NCI-H2196 (cell line): ENCODE measurements around the gene TFR2.

Experiments
- DNase-seq: peaks from one replicate; lab custom pipeline; 2025; ENCODE audit not compliant: unreplicated experiment; lab: John Stamatoyannopoulos, UW

TFR2 gene

DNA sequence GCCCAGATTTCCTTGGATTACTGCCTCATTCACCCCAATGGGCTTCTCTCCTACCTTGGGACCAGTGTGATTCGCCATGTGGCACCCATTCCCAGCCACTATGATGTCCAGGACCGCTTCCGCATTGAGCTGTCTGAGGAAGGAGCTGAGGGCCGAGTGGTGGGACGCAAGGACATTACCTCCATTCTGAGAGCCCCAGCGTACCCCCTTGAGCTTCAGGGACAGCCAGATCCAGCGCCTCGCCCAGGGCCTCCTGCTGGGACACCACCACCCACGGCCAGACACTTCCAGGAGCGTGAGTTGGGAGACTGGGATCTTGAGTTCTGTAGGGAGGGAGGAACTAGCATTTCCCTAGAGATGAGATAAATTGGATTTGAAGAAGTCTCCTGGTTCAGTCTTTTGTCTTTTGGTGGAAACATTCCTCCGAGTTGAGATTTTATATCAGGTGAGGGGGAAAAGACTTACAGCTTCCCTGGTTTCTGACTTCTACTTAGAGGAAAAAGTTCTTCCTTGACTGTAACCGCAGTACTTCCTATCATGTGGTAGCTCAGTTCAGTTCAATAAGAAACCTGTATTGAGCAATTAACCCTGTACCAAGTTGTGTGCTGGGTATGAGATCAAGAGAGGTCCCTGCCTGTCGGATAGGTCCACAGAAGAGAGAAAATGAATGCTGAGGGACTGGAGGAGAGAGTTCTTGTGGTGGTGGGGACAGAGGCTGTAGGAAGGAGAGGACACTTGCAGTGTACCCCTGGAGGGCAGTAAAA lies 27.8 kb downstream of the TFR2 start:
- DNase-seq: no peak

DNA sequence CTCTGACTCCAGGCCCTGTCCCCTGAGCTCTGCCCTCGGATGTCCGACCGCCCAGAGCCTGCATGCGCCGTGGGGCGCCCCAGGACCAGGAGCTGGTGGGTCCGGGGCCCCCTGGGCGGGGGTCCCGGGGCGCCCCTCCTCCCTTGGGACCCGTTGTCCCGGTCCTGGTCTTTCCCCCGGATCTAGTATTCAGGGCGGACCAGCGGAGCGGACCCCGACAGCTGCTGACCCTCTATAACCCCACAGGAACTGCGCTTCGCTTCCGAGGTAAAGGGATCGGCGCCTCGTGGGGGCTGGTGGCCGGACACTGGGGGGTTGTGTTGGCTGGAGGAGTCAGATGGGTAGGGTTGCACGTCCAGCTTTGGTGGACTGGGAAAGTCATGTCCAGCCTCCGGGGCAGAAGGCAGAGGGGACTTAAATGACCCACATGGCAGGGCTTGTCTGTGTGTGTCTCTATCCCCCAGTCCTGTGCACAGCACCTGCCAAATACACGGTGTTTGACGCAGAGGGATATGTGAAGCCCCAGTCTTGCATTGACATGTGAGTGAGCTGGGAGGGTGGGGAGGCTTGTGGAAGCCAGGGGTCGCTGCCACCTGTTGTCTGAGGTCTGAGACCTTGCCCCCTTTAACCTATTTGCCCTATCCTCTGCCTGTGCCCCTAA lies 28.5 kb downstream of the TFR2 start:
- DNase-seq: no peak

DNA sequence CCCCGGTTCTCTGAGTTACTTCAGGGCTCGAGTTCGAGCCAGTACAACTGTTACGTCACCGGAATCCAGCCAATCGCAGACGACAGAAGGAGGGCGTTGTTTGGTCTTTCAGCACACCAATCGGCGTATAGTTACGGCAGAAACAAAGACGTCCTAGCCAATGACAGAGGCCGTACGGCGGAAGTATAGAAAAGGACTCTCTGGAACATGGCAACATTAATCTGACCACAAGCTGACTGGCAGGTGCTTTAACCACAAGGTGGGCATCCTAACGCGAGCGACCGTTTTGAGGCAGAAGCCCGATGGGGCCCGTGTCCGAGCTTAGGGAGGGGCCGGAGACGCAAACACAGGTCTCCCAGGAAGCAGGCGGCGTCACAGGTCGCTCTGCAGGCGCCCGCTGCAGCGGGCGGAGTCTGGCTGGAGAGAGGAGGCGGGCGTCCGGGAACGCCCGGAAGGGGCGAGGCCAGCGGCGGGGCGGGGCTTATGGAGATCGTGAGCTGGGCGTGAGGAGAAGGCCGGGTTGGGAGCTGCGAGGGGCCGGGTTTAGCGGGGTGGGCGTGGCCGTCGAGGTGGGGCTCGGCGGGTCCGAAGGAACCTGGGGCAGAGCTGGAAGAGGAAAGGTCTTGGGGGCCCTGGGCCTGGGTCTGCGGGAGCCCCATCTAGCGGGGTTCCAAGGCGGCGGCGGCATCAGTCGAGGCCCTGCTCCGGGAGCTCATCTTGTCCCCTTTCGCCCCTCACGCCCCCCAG lies 29.2 kb downstream of the TFR2 start, which contains the start of gene MOSPD3:
Gene MOSPD3, plus strand, starts transcription at position 558 of the 747 bp plus-strand sequence. CDS start 252 bp downstream, outside the sequence.
- DNase-seq: peak; percentile 98

- no peak for DNase-seq
Measured at GRCh38 chr7:100609958-100610357, 31.4 kb downstream of the TFR2 start.

GRCh38 chr7:100607111-100607510 lies 34.2 kb downstream of the TFR2 start:
- DNase-seq: no peak

- DNase-seq: no peak
Measured at GRCh38 chr7:100606313-100606712, 35.0 kb downstream of the TFR2 start.

DNA sequence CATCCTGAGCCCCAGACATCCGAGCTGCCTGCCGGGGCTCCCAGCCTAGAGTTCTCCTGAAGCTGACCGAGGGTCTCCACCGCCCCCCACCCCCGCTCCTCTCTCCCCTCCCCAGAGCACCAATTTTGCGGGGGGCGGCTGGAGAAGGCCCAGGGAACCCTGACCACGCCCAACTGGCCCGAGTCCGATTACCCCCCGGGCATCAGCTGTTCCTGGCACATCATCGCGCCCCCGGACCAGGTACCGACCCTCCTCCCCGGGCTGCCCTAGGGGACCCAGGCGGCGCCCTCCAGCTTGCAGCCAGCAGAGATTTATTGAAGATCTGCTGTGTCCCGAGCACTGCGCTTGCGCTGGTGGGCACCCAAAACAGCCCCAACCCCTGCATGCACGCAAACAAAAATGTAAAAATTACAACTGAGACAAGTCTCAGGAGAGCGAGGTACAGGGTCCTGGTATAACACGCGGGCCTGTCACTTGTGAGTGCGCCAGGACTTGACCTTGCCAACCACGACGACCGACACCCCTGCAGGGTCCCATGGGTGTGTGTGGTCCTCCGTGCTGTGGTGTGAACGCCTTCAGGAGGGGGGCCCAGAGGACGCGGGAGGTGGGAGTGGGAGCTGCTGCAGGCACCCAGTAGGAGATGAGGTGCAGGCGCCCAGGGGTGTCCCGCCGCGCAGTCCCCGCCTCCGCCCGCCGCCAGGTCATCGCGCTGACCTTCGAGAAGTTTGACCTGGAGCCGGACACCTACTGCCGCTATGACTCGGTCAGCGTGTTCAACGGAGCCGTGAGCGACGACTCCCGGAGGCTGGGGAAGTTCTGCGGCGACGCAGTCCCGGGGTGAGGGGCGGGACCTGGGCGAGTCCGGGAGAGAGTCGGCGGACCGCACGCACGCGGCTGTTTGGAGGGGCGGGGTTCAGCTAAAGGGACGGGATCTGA lies 36.1 kb downstream of the TFR2 start:
- no peak for DNase-seq

GRCh38 chr7:100604028-100604975 lies 37.0 kb downstream of the TFR2 start:
- peak; percentile 71 for DNase-seq

DNA sequence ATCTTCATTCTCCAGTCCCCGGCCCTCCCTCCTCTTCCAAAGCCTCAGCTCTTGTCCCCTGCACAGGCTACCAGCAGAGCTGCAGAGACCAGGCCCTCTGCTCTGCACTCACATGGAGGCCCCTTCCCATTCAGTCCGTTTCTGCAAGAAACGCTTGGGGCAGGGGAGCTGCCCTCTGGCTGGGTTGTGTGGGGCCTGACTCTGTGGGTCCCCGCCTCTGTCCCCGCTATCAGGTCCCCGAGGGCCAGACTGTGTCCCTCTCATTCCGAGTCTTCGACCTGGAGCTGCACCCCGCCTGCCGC lies 37.7 kb downstream of the TFR2 start:
- no peak for DNase-seq

GRCh38 chr7:100602889-100603725 lies 38.2 kb downstream of the TFR2 start:
- DNase-seq: no peak

GRCh38 chr7:100600730-100601038 lies 40.7 kb downstream of the TFR2 start:
- DNase-seq: no peak

DNA sequence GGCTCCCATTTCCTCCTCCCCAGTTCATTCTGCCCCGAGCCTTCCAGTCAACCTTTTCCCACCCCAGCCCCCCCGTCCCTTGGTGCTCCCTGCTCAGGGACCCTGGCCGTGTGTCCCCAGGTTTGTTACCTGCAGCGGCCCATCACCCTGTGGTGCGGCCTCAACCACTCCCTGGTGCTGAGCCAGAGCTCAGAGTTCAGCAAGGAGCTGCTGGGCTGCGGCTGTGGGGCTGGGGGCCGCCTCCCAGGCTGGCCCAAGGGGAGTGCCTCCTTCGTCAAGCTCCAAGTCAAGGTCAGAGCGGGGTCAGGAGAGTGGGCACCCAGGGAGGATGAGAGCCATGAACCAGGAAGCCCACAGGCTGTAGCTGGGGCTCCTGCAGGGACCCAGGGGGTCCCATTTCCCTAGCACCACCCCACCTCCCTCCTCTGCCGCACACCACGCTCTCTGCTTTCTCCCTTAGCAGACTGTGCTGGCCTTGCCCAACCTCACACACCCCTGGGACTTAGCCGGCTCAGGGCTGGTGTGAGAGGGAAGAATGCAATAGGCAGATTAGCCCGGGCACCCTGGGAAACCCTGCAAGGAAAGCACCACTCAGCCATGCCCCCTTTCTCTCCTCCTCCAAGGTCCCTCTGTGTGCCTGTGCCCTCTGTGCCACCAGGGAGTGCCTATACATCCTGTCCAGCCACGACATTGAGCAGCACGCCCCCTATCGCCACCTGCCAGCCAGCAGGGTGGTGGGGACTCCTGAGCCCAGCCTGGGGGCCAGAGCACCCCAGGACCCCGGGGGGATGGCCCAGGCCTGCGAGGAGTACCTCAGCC lies 41.2 kb downstream of the TFR2 start:
- DNase-seq: no peak

DNA sequence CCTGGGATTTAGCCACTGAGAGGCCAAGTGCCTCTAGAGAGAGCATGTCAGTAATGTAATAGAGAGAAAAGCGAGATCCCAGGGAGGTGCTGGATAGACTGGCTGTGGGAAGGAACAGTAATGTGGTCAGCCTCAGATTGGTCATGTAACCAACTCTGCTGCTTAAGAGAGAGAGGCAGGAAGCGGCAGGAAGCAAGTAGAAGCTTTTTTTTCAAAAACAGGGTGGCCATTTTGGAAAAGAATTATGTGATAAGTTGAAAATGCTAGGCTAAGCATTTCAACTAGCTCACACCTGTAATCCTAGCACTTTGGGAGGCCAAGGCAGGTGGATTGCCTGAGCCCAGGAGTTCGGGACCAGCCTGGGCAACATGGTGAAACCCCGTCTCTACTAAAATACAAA lies 42.9 kb downstream of the TFR2 start:
- DNase-seq: no peak

DNA sequence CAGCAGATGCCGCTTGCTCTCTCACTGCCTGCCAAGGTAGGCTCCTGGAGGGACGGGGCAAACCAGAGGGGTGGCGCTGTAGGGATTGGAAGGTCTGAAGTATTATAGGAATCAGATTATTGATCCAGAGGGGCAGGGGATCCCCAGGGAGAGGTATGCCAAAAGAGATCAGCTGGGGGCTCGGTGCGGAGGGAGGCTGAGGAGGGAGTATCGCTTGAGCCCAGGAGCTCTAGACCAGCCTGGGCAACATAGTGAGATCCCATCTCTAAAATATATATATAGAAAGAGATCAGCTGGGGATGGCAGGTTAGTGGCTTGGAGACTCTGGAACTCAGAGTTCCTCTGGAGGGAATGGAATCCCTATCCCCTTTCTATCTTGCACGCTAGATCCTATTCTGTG lies 46.2 kb downstream of the TFR2 start:
- no peak for DNase-seq

- no peak for DNase-seq
Measured at GRCh38 chr7:100591596-100591995, 49.8 kb downstream of the TFR2 start.

GRCh38 chr7:100590077-100590737 lies 51.1 kb downstream of the TFR2 start:
- DNase-seq: no peak

GRCh38 chr7:100589341-100589947 lies 51.9 kb downstream of the TFR2 start:
- no peak for DNase-seq
